ENCODE measurements around the gene MTA1.

DNA sequence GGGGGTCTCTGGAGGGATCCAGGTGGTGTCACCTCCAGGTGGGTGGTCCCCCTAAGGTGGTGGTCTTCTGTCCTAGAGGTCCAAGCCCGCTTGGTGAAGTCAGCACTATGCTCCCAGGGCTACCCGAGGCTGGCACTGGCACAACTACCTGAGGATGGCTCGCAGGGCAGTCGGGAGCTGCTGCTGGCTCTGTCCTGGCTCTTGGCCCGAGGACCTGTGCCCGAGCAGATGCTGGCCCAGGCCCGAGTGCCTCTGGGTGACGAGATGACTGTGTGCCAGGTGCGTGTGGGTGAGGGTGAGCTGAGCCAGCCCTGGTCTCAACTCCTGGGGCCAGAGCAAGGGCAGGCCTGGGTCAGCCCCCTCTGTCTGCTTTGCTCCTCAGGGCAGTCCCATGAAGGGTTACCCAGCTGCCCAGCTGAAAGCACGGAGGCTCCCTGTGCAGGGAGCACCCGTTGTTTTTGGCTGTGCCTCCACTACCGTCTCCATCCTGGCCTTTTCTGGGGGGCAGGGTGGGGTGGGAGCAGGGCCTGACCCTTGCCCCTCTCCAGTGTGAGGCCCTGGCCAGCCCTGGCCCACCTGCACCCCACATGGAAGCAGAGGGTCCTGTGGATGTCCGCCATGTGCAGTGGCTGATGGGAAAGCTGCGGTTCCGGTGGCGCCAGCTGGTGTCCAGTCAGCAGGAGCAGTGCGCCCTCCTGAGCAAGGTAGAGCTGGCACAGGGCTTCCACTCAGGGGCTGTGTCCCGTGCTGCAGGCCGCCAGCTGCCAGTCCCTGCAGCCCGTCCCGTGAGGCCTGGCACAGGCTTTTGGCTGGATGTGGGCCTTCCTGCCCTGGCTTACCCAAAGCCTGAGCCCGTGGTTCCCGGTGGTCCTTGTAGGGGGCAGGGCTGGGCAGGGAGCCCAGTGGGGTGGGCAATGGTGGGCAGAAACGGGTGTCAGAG is 72.7 kb downstream of the MTA1 start:
- TF ChIP-seq ZNF274 (IDR thresholded peaks at IDR 0.05; ENCODE audit: low read depth, low read length), result no peak
- no peak for TF ChIP-seq YY1 (IDR thresholded peaks at IDR 0.05; ENCODE audit: insufficient read depth, insufficient read length)
- TF ChIP-seq SUZ12 (IDR thresholded peaks at IDR 0.05; ENCODE audit: extremely low read depth, insufficient read depth, insufficient read length), result no peak
